Measurements from ENCODE around the gene TRPV5.

The TRPV5 gene

DNA sequence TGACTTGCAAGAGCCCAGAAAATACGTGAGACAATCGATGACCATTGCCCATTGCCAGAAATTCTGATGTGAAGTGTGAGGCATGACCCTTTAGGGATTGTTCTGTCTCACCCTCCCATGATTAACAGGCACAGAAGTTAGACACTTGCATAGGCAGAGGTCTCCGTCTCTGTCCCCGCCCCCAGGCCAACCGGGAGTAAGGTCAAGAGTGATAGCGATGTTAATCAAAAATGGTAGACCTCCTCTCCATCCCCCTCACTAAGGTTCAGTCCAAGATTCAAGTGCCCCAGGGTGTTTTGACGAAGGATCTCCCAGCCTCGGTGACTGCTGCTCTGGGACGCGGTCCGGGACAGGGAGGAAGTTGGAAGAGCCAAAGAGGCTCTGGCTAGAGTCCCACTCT is 25.3 kb downstream of the TRPV5 start:
- Histone ChIP-seq H2AK5ac (ENCODE audit: low read depth, low read length) (no peak overlapping the region), H3K4me1 (ENCODE audit: control insufficient read depth in 2 of 2, insufficient read depth in 1 of 2, low read depth in 1 of 2, low read length in 2 of 2) (no peaks in the 10 kb centered on the region), H3K14ac (ENCODE audit: low read length) (no peak overlapping the region), H4K91ac (ENCODE audit: low read depth, low read length, poor library complexity) (no peak overlapping the region), H3K4me2 (ENCODE audit: insufficient read depth, low read length, poor library complexity, severe bottlenecking) (no peak overlapping the region), H3K36me3 (replicated peaks in 1 of 2; ENCODE audit: control insufficient read depth in 2 of 2, insufficient read depth in 2 of 2, low read length in 2 of 2) (no peaks in the 10 kb centered on the region), H3K79me1 (ENCODE audit: low read depth, low read length) (no peaks in the 10 kb centered on the region), H2AFZ (ENCODE audit: low read length) (no peak overlapping the region), H2BK120ac (ENCODE audit: low read depth, low read length) (no peak overlapping the region), H2BK12ac (ENCODE audit: low read length) (no peak overlapping the region), H2BK15ac (ENCODE audit: low read length) (no peak overlapping the region), H3K9me3 (replicated peaks in 1 of 2; ENCODE audit: control insufficient read depth in 2 of 2, insufficient read depth in 1 of 2, low read depth in 1 of 2, low read length in 2 of 2) (peaks cover 0 to 2% of the 10 kb centered on the region in 2 donors), H3K18ac (ENCODE audit: low read length) (no peak overlapping the region), H3K27me3 (ENCODE audit: control insufficient read depth in 3 of 3, insufficient read depth in 3 of 3, low read depth in 1 of 3, low read length in 3 of 3) (no peaks in the 10 kb centered on the region), H3K23ac (ENCODE audit: low read depth, low read length, poor library complexity) (no peak overlapping the region), H3K27ac (replicated peaks; ENCODE audit: low read length) (no peak overlapping the region), H3K4me3 (ENCODE audit: low read length in 2 of 2) (no peak overlapping the region), H3K4ac (ENCODE audit: low read length) (no peak overlapping the region), H4K8ac (ENCODE audit: low read depth, low read length) (no peak overlapping the region), H2BK5ac (ENCODE audit: low read length) (no peak overlapping the region), H3K9ac (ENCODE audit: low read depth, low read length, poor library complexity) (no peak overlapping the region)
- no CpG with 5 or more reads among the region's 11 CpGs for WGBS, 2 donors (ENCODE audit: extremely low coverage in 2 of 2, insufficient read length in 2 of 2, insufficient replicate concordance in 1 of 2)
- no peak for DNase-seq (ENCODE audit: low spot score)

DNA sequence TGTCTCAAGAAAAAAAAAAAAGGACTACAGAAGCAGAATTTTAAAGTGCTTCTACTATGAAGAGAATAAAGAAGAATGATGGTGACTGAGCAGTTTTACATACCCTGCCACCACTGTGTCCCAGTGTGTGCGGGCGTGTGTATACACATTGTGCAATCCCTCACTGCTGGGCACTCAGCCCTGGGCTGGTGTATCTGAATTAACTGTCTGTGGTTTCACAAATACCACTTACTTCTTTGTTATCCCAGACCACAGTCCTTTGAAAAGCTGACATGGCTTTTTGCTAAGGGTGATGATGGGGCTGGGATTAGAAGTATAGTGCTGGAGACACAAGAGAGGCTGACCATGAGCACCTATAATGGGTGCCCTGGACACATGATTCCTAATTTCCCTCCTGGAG is 26.9 kb downstream of the TRPV5 start:
- Histone ChIP-seq H3K27ac (replicated peaks; ENCODE audit: low read length) (no peak overlapping the region), H3K9me3 (replicated peaks in 1 of 2; ENCODE audit: control insufficient read depth in 2 of 2, insufficient read depth in 1 of 2, low read depth in 1 of 2, low read length in 2 of 2) (peaks cover 0 to 2% of the 10 kb centered on the region in 2 donors), H3K27me3 (ENCODE audit: control insufficient read depth in 3 of 3, insufficient read depth in 3 of 3, low read depth in 1 of 3, low read length in 3 of 3) (no peaks in the 10 kb centered on the region), H3K23ac (ENCODE audit: low read depth, low read length, poor library complexity) (no peak overlapping the region), H2AFZ (ENCODE audit: low read length) (no peak overlapping the region), H4K8ac (ENCODE audit: low read depth, low read length) (no peak overlapping the region), H3K4me3 (ENCODE audit: low read length in 2 of 2) (no peak overlapping the region), H3K36me3 (replicated peaks in 1 of 2; ENCODE audit: control insufficient read depth in 2 of 2, insufficient read depth in 2 of 2, low read length in 2 of 2) (no peaks in the 10 kb centered on the region), H2BK120ac (ENCODE audit: low read depth, low read length) (no peak overlapping the region), H3K9ac (ENCODE audit: low read depth, low read length, poor library complexity) (no peak overlapping the region), H2BK12ac (ENCODE audit: low read length) (no peak overlapping the region), H3K4me2 (ENCODE audit: insufficient read depth, low read length, poor library complexity, severe bottlenecking) (no peak overlapping the region), H2BK5ac (ENCODE audit: low read length) (no peak overlapping the region), H2AK5ac (ENCODE audit: low read depth, low read length) (no peak overlapping the region), H3K14ac (ENCODE audit: low read length) (no peak overlapping the region), H4K91ac (ENCODE audit: low read depth, low read length, poor library complexity) (no peak overlapping the region), H2BK15ac (ENCODE audit: low read length) (no peak overlapping the region), H3K4ac (ENCODE audit: low read length) (no peak overlapping the region), H3K4me1 (ENCODE audit: control insufficient read depth in 2 of 2, insufficient read depth in 1 of 2, low read depth in 1 of 2, low read length in 2 of 2) (peaks cover 0 to 3% of the 10 kb centered on the region in 2 donors), H3K79me1 (ENCODE audit: low read depth, low read length) (no peaks in the 10 kb centered on the region), H3K18ac (ENCODE audit: low read length) (no peak overlapping the region)
- DNase-seq (ENCODE audit: low spot score), result no peak
- no CpG with 5 or more reads among the region's 2 CpGs for WGBS, 2 donors (ENCODE audit: extremely low coverage in 2 of 2, insufficient read length in 2 of 2, insufficient replicate concordance in 1 of 2)

DNA sequence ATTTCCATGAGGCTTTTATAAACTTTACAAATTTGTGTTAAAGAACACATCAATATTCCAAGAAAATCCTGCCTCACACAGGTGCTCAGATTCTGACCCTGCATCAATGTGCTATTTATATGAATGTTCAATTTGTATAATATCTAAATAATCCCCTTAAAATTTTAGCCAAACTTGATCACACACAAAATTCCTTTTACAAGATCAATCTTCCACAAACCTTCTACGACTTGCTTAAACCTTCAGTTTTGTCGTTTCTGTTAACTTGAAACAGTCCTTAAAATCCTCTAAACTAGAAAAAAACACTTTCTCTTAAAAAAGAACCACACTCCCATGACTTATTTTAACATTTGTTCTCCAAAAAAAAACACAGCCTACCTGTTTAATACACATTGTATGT is 27.8 kb downstream of the TRPV5 start:
- WGBS, 2 donors (ENCODE audit: extremely low coverage in 2 of 2, insufficient read length in 2 of 2, insufficient replicate concordance in 1 of 2), result no CpG with 5 or more reads among the region's 2 CpGs
- Histone ChIP-seq H3K27me3 (ENCODE audit: control insufficient read depth in 3 of 3, insufficient read depth in 3 of 3, low read depth in 1 of 3, low read length in 3 of 3) (no peaks in the 10 kb centered on the region), H4K91ac (ENCODE audit: low read depth, low read length, poor library complexity) (no peak overlapping the region), H2BK5ac (ENCODE audit: low read length) (no peak overlapping the region), H3K79me1 (ENCODE audit: low read depth, low read length) (no peaks in the 10 kb centered on the region), H3K23ac (ENCODE audit: low read depth, low read length, poor library complexity) (no peak overlapping the region), H3K4me2 (ENCODE audit: insufficient read depth, low read length, poor library complexity, severe bottlenecking) (no peak overlapping the region), H3K27ac (replicated peaks; ENCODE audit: low read length) (no peak overlapping the region), H3K9me3 (replicated peaks in 1 of 2; ENCODE audit: control insufficient read depth in 2 of 2, insufficient read depth in 1 of 2, low read depth in 1 of 2, low read length in 2 of 2) (peaks cover 0 to 2% of the 10 kb centered on the region in 2 donors), H3K36me3 (replicated peaks in 1 of 2; ENCODE audit: control insufficient read depth in 2 of 2, insufficient read depth in 2 of 2, low read length in 2 of 2) (no peaks in the 10 kb centered on the region), H3K4me3 (ENCODE audit: low read length in 2 of 2) (no peak overlapping the region), H2BK15ac (ENCODE audit: low read length) (no peak overlapping the region), H2AK5ac (ENCODE audit: low read depth, low read length) (no peak overlapping the region), H2AFZ (ENCODE audit: low read length) (no peak overlapping the region), H3K9ac (ENCODE audit: low read depth, low read length, poor library complexity) (no peak overlapping the region), H3K4ac (ENCODE audit: low read length) (no peak overlapping the region), H3K14ac (ENCODE audit: low read length) (no peak overlapping the region), H3K18ac (ENCODE audit: low read length) (no peak overlapping the region), H4K8ac (ENCODE audit: low read depth, low read length) (no peak overlapping the region), H3K4me1 (ENCODE audit: control insufficient read depth in 2 of 2, insufficient read depth in 1 of 2, low read depth in 1 of 2, low read length in 2 of 2) (peaks cover 0 to 4% of the 10 kb centered on the region in 2 donors), H2BK12ac (ENCODE audit: low read length) (no peak overlapping the region), H2BK120ac (ENCODE audit: low read depth, low read length) (no peak overlapping the region)
- DNase-seq (ENCODE audit: low spot score), result no peak

DNA sequence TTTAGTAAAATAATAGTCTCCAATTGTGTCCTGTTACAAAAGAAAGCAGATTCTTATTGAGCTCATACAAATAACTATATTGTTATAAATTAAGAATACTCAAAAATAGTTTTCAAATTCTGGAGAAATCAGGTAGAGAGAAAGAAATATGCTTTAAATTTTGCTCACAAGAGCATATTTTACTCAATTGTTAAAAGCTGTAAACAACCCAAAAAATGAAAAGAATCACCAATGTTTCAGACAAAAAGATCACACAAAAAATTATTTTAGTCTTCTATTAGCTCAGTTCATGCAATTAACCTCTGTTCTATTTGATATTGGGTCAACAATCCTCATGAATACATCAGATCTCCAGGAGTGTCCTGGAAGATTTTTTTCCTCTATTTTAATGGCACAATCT is 29.4 kb downstream of the TRPV5 start:
- H2BK12ac ChIP-seq (ENCODE audit: low read length), result no peak overlapping the region
- no peak overlapping the region for H3K4me3 ChIP-seq (ENCODE audit: low read length in 2 of 2)
- no peak overlapping the region for H3K4me2 ChIP-seq (ENCODE audit: insufficient read depth, low read length, poor library complexity, severe bottlenecking)
- no peaks in the 10 kb centered on the region for H3K27me3 ChIP-seq (ENCODE audit: control insufficient read depth in 3 of 3, insufficient read depth in 3 of 3, low read depth in 1 of 3, low read length in 3 of 3)
- H3K36me3 ChIP-seq (replicated peaks in 1 of 2; ENCODE audit: control insufficient read depth in 2 of 2, insufficient read depth in 2 of 2, low read length in 2 of 2), result no peaks in the 10 kb centered on the region
- H4K91ac ChIP-seq (ENCODE audit: low read depth, low read length, poor library complexity), result no peak overlapping the region
- H2BK5ac ChIP-seq (ENCODE audit: low read length), result no peak overlapping the region
- no peak overlapping the region for H2BK15ac ChIP-seq (ENCODE audit: low read length)
- no peak overlapping the region for H3K23ac ChIP-seq (ENCODE audit: low read depth, low read length, poor library complexity)
- DNase-seq (ENCODE audit: low spot score), result no peak
- no peak overlapping the region for H3K9ac ChIP-seq (ENCODE audit: low read depth, low read length, poor library complexity)
- no peak overlapping the region for H3K27ac ChIP-seq (replicated peaks; ENCODE audit: low read length)
- no peak overlapping the region for H2AFZ ChIP-seq (ENCODE audit: low read length)
- no peak overlapping the region for H3K18ac ChIP-seq (ENCODE audit: low read length)
- no peak overlapping the region for H4K8ac ChIP-seq (ENCODE audit: low read depth, low read length)
- no peak overlapping the region for H2BK120ac ChIP-seq (ENCODE audit: low read depth, low read length)
- peaks cover 0 to 4% of the 10 kb centered on the region in 2 donors for H3K4me1 ChIP-seq (ENCODE audit: control insufficient read depth in 2 of 2, insufficient read depth in 1 of 2, low read depth in 1 of 2, low read length in 2 of 2)
- H3K4ac ChIP-seq (ENCODE audit: low read length), result no peak overlapping the region
- no peaks in the 10 kb centered on the region for H3K79me1 ChIP-seq (ENCODE audit: low read depth, low read length)
- H2AK5ac ChIP-seq (ENCODE audit: low read depth, low read length), result no peak overlapping the region
- no peak overlapping the region for H3K14ac ChIP-seq (ENCODE audit: low read length)
- peaks cover 0 to 2% of the 10 kb centered on the region in 2 donors for H3K9me3 ChIP-seq (replicated peaks in 1 of 2; ENCODE audit: control insufficient read depth in 2 of 2, insufficient read depth in 1 of 2, low read depth in 1 of 2, low read length in 2 of 2)

All from neuronal stem cell (in vitro differentiated cells).